ENCODE measurements around the gene HAUS1. TPM values are rescaled to one million over a fixed set of nuclear protein-coding genes. Genes with fewer than 3 reads are reported as not detected.
"Not testable (repeated sequence)": the region's sequence is repeated elsewhere in the genome, so short reads cannot be mapped to it uniquely, and the experiment has no call there.

HAUS1 gene
- total RNA-seq, 4 donors from 2014 or later, result 17.0 to 43.6 (median 29.2) TPM

DNA sequence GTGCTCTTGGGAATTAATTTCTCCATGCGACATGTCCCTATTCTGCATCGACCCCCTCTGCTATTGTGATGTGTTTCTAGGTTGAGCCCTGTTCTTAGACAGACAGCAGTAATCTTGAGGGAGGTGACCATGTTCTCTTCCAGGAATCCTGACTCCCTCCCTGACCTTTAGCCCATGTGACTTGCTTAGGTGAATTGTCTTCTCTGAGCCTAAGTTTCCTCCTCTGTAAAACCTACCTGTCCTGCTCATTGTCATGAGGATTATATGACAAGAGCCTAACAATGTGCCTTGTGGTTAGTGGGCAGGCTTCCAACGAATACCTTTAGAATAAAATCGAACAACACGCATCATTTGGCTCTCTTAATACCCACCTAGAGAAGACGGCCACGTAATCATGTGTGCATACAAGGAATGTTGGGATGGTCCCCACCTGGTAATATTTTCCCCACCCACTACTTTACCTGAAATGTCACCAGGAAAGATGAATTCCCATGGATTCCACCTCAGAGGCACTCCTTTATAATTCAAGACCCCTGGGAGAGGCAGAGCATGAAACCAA, 59.8 kb downstream of the HAUS1 start:
- Histone ChIP-seq H3K36me3 (no peaks in the 10 kb centered on the region), H3K27ac (no peak overlapping the region), H3K9me3 (no peaks in the 10 kb centered on the region), H3K4me3 (no peak overlapping the region), H3K27me3 (no peaks in the 10 kb centered on the region), H3K4me1 (no peaks in the 10 kb centered on the region)
- no peak for TF ChIP-seq EP300 (IDR thresholded peaks at IDR 0.05)
- TF ChIP-seq POLR2A (IDR thresholded peaks at IDR 0.05), result no peak
- WGBS, result 88% methylated on average over 7 of the region's 7 CpGs
- DNase-seq (ENCODE audit: low spot score in 2 of 2), result no peak

- H3K27me3 ChIP-seq; H3K9me3 ChIP-seq; H3K27ac ChIP-seq; H3K4me3 ChIP-seq; H3K36me3 ChIP-seq; H3K4me1 ChIP-seq; DNase-seq (ENCODE audit: low spot score in 2 of 2): not testable (repeated sequence)
- WGBS, result 74% methylated on average over 4 of the region's 4 CpGs
Measured at GRCh38 chr18:46164502-46164901, 60.3 kb downstream of the HAUS1 start.

DNA sequence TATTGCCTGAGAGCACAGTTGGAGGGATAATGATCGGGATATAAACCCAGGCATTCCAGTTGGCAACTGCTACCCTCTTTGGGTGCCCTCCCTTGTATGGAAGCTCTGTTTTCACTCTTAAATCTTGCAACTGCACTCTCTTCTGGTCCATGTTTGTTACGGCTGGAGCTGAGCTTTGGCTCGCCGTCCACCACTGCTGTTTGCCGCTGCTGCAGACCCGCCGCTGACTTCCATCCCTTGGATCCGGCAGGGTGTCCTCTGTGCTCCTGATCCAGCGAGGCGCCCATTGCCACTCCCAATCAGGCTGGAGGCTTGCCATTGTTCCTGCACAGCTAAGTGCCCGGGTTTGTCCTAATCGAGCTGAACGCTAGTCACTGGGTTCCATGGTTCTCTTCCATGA, 60.7 kb downstream of the HAUS1 start:
- H3K9me3 ChIP-seq, result no peaks in the 10 kb centered on the region
- H3K36me3 ChIP-seq, result no peaks in the 10 kb centered on the region
- no peak overlapping the region for H3K27ac ChIP-seq
- H3K4me3 ChIP-seq, result no peak overlapping the region
- H3K4me1 ChIP-seq, result no peaks in the 10 kb centered on the region
- TF ChIP-seq, protein P1, sequence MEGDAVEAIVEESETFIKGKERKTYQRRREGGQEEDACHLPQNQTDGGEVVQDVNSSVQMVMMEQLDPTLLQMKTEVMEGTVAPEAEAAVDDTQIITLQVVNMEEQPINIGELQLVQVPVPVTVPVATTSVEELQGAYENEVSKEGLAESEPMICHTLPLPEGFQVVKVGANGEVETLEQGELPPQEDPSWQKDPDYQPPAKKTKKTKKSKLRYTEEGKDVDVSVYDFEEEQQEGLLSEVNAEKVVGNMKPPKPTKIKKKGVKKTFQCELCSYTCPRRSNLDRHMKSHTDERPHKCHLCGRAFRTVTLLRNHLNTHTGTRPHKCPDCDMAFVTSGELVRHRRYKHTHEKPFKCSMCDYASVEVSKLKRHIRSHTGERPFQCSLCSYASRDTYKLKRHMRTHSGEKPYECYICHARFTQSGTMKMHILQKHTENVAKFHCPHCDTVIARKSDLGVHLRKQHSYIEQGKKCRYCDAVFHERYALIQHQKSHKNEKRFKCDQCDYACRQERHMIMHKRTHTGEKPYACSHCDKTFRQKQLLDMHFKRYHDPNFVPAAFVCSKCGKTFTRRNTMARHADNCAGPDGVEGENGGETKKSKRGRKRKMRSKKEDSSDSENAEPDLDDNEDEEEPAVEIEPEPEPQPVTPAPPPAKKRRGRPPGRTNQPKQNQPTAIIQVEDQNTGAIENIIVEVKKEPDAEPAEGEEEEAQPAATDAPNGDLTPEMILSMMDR (IDR thresholded peaks at IDR 0.05), result no peak
- TF ChIP-seq POLR2AphosphoS5 (IDR thresholded peaks at IDR 0.05), result no peak
- 90% methylated on average over 13 of the region's 13 CpGs for WGBS
- no peak for DNase-seq (ENCODE audit: low spot score in 2 of 2)
- H3K27me3 ChIP-seq, result no peaks in the 10 kb centered on the region

- Histone ChIP-seq H3K9me3 (no peaks in the 10 kb centered on the region), H3K27me3 (no peaks in the 10 kb centered on the region), H3K4me3 (no peak overlapping the region), H3K36me3 (no peaks in the 10 kb centered on the region), H3K27ac (no peak overlapping the region), H3K4me1 (no peaks in the 10 kb centered on the region)
- WGBS, result 76% methylated on average over 6 of the region's 6 CpGs
- DNase-seq (ENCODE audit: low spot score in 2 of 2), result peak in 1 of 2 donors; percentile 10
- TF ChIP-seq, protein P1 (IDR thresholded peaks at IDR 0.05), result no peak
- no peak for TF ChIP-seq EP300 (IDR thresholded peaks at IDR 0.05)
- TF ChIP-seq POLR2A (IDR thresholded peaks at IDR 0.05), result no peak
- no peak for TF ChIP-seq POLR2AphosphoS5 (IDR thresholded peaks at IDR 0.05)
Measured at GRCh38 chr18:46166261-46166970, 62.2 kb downstream of the HAUS1 start.

- WGBS, result 64% methylated on average over 9 of the region's 9 CpGs
- Histone ChIP-seq H3K27me3 (no peaks in the 10 kb centered on the region), H3K9me3 (no peaks in the 10 kb centered on the region), H3K4me3 (no peak overlapping the region), H3K36me3 (no peaks in the 10 kb centered on the region), H3K4me1 (peaks cover 3% of the 10 kb centered on the region), H3K27ac (no peak overlapping the region)
- TF ChIP-seq POLR2AphosphoS5 (IDR thresholded peaks at IDR 0.05) (no peak), EP300 (IDR thresholded peaks at IDR 0.05) (no peak), POLR2A (IDR thresholded peaks at IDR 0.05) (no peak)
- TF ChIP-seq, protein P1 (IDR thresholded peaks at IDR 0.05), result no peak
- DNase-seq (ENCODE audit: low spot score in 2 of 2), result peak in 1 of 2 donors; percentile 57
Measured at GRCh38 chr18:46167971-46168370, 63.8 kb downstream of the HAUS1 start.

- no peak overlapping the region for H3K27ac ChIP-seq
- 81% methylated on average over 5 of the region's 6 CpGs for WGBS
- DNase-seq (ENCODE audit: low spot score in 2 of 2), result peak in 1 of 2 donors; percentile 43
Measured at GRCh38 chr18:46169464-46169941, 65.3 kb downstream of the HAUS1 start.

More at GRCh38 chr18:46169464-46169941, 65.3 kb downstream of the HAUS1 start:
- TF ChIP-seq POLR2A (IDR thresholded peaks at IDR 0.05) (no peak), POLR2AphosphoS5 (IDR thresholded peaks at IDR 0.05) (no peak), EP300 (IDR thresholded peaks at IDR 0.05) (no peak)
- TF ChIP-seq, protein P1 (IDR thresholded peaks at IDR 0.05), result no peak
- no peak overlapping the region for H3K4me3 ChIP-seq
- H3K4me1 ChIP-seq, result peaks cover 6% of the 10 kb centered on the region
- no peaks in the 10 kb centered on the region for H3K27me3 ChIP-seq
- no peaks in the 10 kb centered on the region for H3K36me3 ChIP-seq
- H3K9me3 ChIP-seq, result no peaks in the 10 kb centered on the region

Data from suprapubic skin (tissue), 4 donors.